T-helper 17 cell (primary cell): ENCODE results near the gene BCKDK. TPM values are rescaled to one million over a fixed set of nuclear protein-coding genes. Genes with fewer than 3 reads are reported as not detected.

Source experiments
- ATAC-seq: fragments of 150-1000 bp; cut with Tn5 transposase; 2 replicates; pipeline ENCODE4 v1.10.0; 2021; ENCODE audit warnings: mild to moderate bottlenecking, moderate library complexity
- DNase-seq, 3 donors: peaks; one replicate each; pipeline versions ENCODE4 v3.0.0 to v3.0.0-alpha.2; 2020 to 2021
- H3K9me3 ChIP-seq: one replicate; pipeline ENCODE4 v1.7.0; 2013; ENCODE audit warnings: low read length, mild to moderate bottlenecking; ENCODE audit not compliant: control insufficient read depth, poor library complexity, severe bottlenecking
- H3K27ac Mint-ChIP-seq: one replicate; pipeline ENCODE4 v1.8.0; 2022; ENCODE audit warnings: mild to moderate bottlenecking, moderate library complexity, mixed read lengths
- H3K27me3 Mint-ChIP-seq: one replicate; pipeline ENCODE4 v1.8.0; 2022; ENCODE audit warnings: mixed read lengths
- H3K36me3 Mint-ChIP-seq: one replicate; pipeline ENCODE4 v1.8.0; 2022; ENCODE audit warnings: low read depth, mixed read lengths
- H3K4me1 Mint-ChIP-seq: one replicate; pipeline ENCODE4 v1.8.0; 2022; ENCODE audit warnings: mild to moderate bottlenecking, mixed read lengths
- H3K4me3 Mint-ChIP-seq: one replicate; pipeline ENCODE4 v1.8.0; 2022; ENCODE audit warnings: mild to moderate bottlenecking, moderate library complexity, mixed read lengths
- total RNA-seq, 4 donors: library from RNA in 2 of 4; stranded (reverse) in 2 of 4; gene quantifications; one replicate each; pipeline ENCODE4 v1.2.3 and lab custom pipeline; 2022 to 2026

The BCKDK gene
- total RNA-seq, 2 donors from 2014 or later: 8.5 to 9.9 TPM

- no peaks in the 10 kb centered on the region for H3K27me3 Mint-ChIP-seq
- peak overlapping the region; percentile 24 for H3K27ac Mint-ChIP-seq
- no peak for ATAC-seq
- H3K9me3 ChIP-seq: no peaks in the 10 kb centered on the region
- no peak for DNase-seq
- peaks cover 2% of the 10 kb centered on the region for H3K36me3 Mint-ChIP-seq
- H3K4me1 Mint-ChIP-seq: peaks cover 14% of the 10 kb centered on the region
- H3K4me3 Mint-ChIP-seq: no peak overlapping the region
Measured at GRCh38 chr16:31113121-31114120, 5.2 kb downstream of the BCKDK start.

- DNase-seq (no peak), ATAC-seq (no peak)
- H3K4me3 Mint-ChIP-seq: no peak overlapping the region
- no peak overlapping the region for H3K27ac Mint-ChIP-seq
- no peaks in the 10 kb centered on the region for H3K27me3 Mint-ChIP-seq
- no peaks in the 10 kb centered on the region for H3K9me3 ChIP-seq
- peaks cover 18% of the 10 kb centered on the region for H3K4me1 Mint-ChIP-seq
- peaks cover 2% of the 10 kb centered on the region for H3K36me3 Mint-ChIP-seq
Measured at GRCh38 chr16:31114468-31114867, 6.3 kb downstream of the BCKDK start.

- H3K27ac Mint-ChIP-seq: peak within 1 kb of the TSS; percentile 95
- H3K9me3 ChIP-seq: no peaks in the 10 kb centered on the region
- H3K36me3 Mint-ChIP-seq: peaks cover 6% of the 10 kb centered on the region
- DNase-seq (peak; percentile 92 to 96 (median 96)), ATAC-seq (peak; percentile 92)
- no peaks in the 10 kb centered on the region for H3K27me3 Mint-ChIP-seq
- H3K4me3 Mint-ChIP-seq: peak within 1 kb of the TSS; percentile 93
- H3K4me1 Mint-ChIP-seq: peaks cover 14% of the 10 kb centered on the region
Measured at GRCh38 chr16:31117384-31118222, 9.4 kb downstream of the BCKDK start, which contains the start of gene KAT8. Gene KAT8, plus strand, starts transcription at chr16:31117664. Its CDS starts 18 bp downstream, at chr16:31117682.

GRCh38 chr16:31118223-31119155, 10.3 kb downstream of the BCKDK start:
- DNase-seq (no peak), ATAC-seq (no peak)
- Mint-ChIP-seq H3K4me3 (peak overlapping the region; percentile 93), H3K27ac (peak overlapping the region; percentile 95), H3K27me3 (no peaks in the 10 kb centered on the region), H3K36me3 (peaks cover 6% of the 10 kb centered on the region), H3K4me1 (peaks cover 14% of the 10 kb centered on the region)
- no peaks in the 10 kb centered on the region for H3K9me3 ChIP-seq

GRCh38 chr16:31120129-31120528, 11.9 kb downstream of the BCKDK start:
- Mint-ChIP-seq H3K27me3 (no peaks in the 10 kb centered on the region), H3K4me1 (peaks cover 12% of the 10 kb centered on the region), H3K27ac (no peak overlapping the region), H3K36me3 (peaks cover 6% of the 10 kb centered on the region), H3K4me3 (no peak overlapping the region)
- H3K9me3 ChIP-seq: no peaks in the 10 kb centered on the region
- ATAC-seq (no peak), DNase-seq (no peak)

- H3K27ac Mint-ChIP-seq: peak overlapping the region; percentile 47
- no peak for ATAC-seq
Measured at GRCh38 chr16:31125844-31126243, 17.7 kb downstream of the BCKDK start.

GRCh38 chr16:31127182-31127581, 19.0 kb downstream of the BCKDK start:
- ATAC-seq: no peak
- DNase-seq: no peak
- no peaks in the 10 kb centered on the region for H3K9me3 ChIP-seq
- Mint-ChIP-seq H3K27ac (no peak overlapping the region), H3K4me1 (peaks cover 2% of the 10 kb centered on the region), H3K36me3 (no peaks in the 10 kb centered on the region), H3K4me3 (no peak overlapping the region), H3K27me3 (no peaks in the 10 kb centered on the region)

More at GRCh38 chr16:31125844-31126243, 17.7 kb downstream of the BCKDK start:
- Mint-ChIP-seq H3K4me3 (no peak overlapping the region), H3K27me3 (no peaks in the 10 kb centered on the region), H3K36me3 (no peaks in the 10 kb centered on the region), H3K4me1 (peaks cover 2% of the 10 kb centered on the region)
- DNase-seq: no peak
- H3K9me3 ChIP-seq: no peaks in the 10 kb centered on the region

GRCh38 chr16:31128711-31129567, 20.8 kb downstream of the BCKDK start:
- H3K27ac Mint-ChIP-seq: peak overlapping the region; percentile 16

GRCh38 chr16:31129568-31130335, 21.6 kb downstream of the BCKDK start:
- peaks cover 4% of the 10 kb centered on the region for H3K4me1 Mint-ChIP-seq
- no peaks in the 10 kb centered on the region for H3K9me3 ChIP-seq
- DNase-seq (no peak), ATAC-seq (no peak)
- H3K27ac Mint-ChIP-seq: no peak overlapping the region
- no peak overlapping the region for H3K4me3 Mint-ChIP-seq
- no peaks in the 10 kb centered on the region for H3K27me3 Mint-ChIP-seq
- H3K36me3 Mint-ChIP-seq: no peaks in the 10 kb centered on the region

More at GRCh38 chr16:31128711-31129567, 20.8 kb downstream of the BCKDK start:
- Mint-ChIP-seq H3K4me3 (no peak overlapping the region), H3K27me3 (no peaks in the 10 kb centered on the region), H3K4me1 (peaks cover 4% of the 10 kb centered on the region), H3K36me3 (no peaks in the 10 kb centered on the region)
- ATAC-seq: peak; percentile 54
- H3K9me3 ChIP-seq: no peaks in the 10 kb centered on the region
- no peak for DNase-seq

- DNase-seq (no peak), ATAC-seq (no peak)
- H3K9me3 ChIP-seq: no peaks in the 10 kb centered on the region
- Mint-ChIP-seq H3K4me1 (peaks cover 4% of the 10 kb centered on the region), H3K4me3 (no peak overlapping the region), H3K27ac (no peak overlapping the region), H3K36me3 (no peaks in the 10 kb centered on the region), H3K27me3 (no peaks in the 10 kb centered on the region)
Measured at GRCh38 chr16:31130336-31130891, 22.2 kb downstream of the BCKDK start.

- no peak for ATAC-seq
- H3K27me3 Mint-ChIP-seq: no peaks in the 10 kb centered on the region
- no peak overlapping the region for H3K27ac Mint-ChIP-seq
- no peaks in the 10 kb centered on the region for H3K9me3 ChIP-seq
- peaks cover 4% of the 10 kb centered on the region for H3K4me1 Mint-ChIP-seq
- DNase-seq: no peak
- no peak overlapping the region for H3K4me3 Mint-ChIP-seq
- no peaks in the 10 kb centered on the region for H3K36me3 Mint-ChIP-seq
Measured at GRCh38 chr16:31130899-31131298, 22.7 kb downstream of the BCKDK start.
